Measurements from ENCODE around the gene RAD51B.

Gene RAD51B

GRCh38 chr14:68464711-68465110 is 645.1 kb downstream of the RAD51B start:
- no peak for DNase-seq (ENCODE audit: low read depth in 1 of 2, low spot score in 1 of 2)
- no peak overlapping the region for H3K27ac ChIP-seq (replicated peaks)
- no peaks in the 10 kb centered on the region for H3K27me3 ChIP-seq (ENCODE audit: insufficient read depth, poor library complexity, severe bottlenecking)
- TF ChIP-seq POLR2AphosphoS5 (IDR thresholded peaks at IDR 0.05; ENCODE audit: low read depth) (no peak), CTCF (IDR thresholded peaks at IDR 0.05; ENCODE audit: insufficient read depth, low read length) (no peak), SPI1 (IDR thresholded peaks at IDR 0.05; ENCODE audit: borderline replicate concordance, low read depth) (no peak), GABPA (IDR thresholded peaks at IDR 0.05; ENCODE audit: low read depth) (no peak), REST (IDR thresholded peaks at IDR 0.05; ENCODE audit: insufficient replicate concordance, low read depth) (no peak)
- no peak overlapping the region for H3K4me3 ChIP-seq (replicated peaks; ENCODE audit: insufficient read depth, low read length)

GRCh38 chr14:68466491-68466977 is 647.0 kb downstream of the RAD51B start:
- DNase-seq (ENCODE audit: low read depth in 1 of 2, low spot score in 1 of 2) = no peak
- H3K4me3 ChIP-seq (replicated peaks; ENCODE audit: insufficient read depth, low read length) = no peak overlapping the region
- no peak for TF ChIP-seq SPI1 (IDR thresholded peaks at IDR 0.05; ENCODE audit: borderline replicate concordance, low read depth)
- TF ChIP-seq POLR2AphosphoS5 (IDR thresholded peaks at IDR 0.05; ENCODE audit: low read depth) = no peak
- no peak for TF ChIP-seq CTCF (IDR thresholded peaks at IDR 0.05; ENCODE audit: insufficient read depth, low read length)
- TF ChIP-seq REST (IDR thresholded peaks at IDR 0.05; ENCODE audit: insufficient replicate concordance, low read depth) = no peak
- no peak for TF ChIP-seq GABPA (IDR thresholded peaks at IDR 0.05; ENCODE audit: low read depth)
- H3K27me3 ChIP-seq (ENCODE audit: insufficient read depth, poor library complexity, severe bottlenecking) = no peaks in the 10 kb centered on the region
- no peak overlapping the region for H3K27ac ChIP-seq (replicated peaks)

- Histone ChIP-seq H3K4me3 (replicated peaks; ENCODE audit: insufficient read depth, low read length) (no peak overlapping the region), H3K27me3 (ENCODE audit: insufficient read depth, poor library complexity, severe bottlenecking) (no peaks in the 10 kb centered on the region), H3K27ac (replicated peaks) (no peak overlapping the region)
- no peak for TF ChIP-seq POLR2AphosphoS5 (IDR thresholded peaks at IDR 0.05; ENCODE audit: low read depth)
- no peak for DNase-seq (ENCODE audit: low read depth in 1 of 2, low spot score in 1 of 2)
These were observed 647.8 kb downstream of the RAD51B start for GRCh38 chr14:68467425-68467824.

GRCh38 chr14:68468437-68469207 is 649.0 kb downstream of the RAD51B start:
- TF ChIP-seq GABPA (IDR thresholded peaks at IDR 0.05; ENCODE audit: low read depth) (no peak), REST (IDR thresholded peaks at IDR 0.05; ENCODE audit: insufficient replicate concordance, low read depth) (no peak), SPI1 (IDR thresholded peaks at IDR 0.05; ENCODE audit: borderline replicate concordance, low read depth) (no peak), CTCF (IDR thresholded peaks at IDR 0.05; ENCODE audit: insufficient read depth, low read length) (no peak), POLR2AphosphoS5 (IDR thresholded peaks at IDR 0.05; ENCODE audit: low read depth) (no peak)

More at GRCh38 chr14:68468437-68469207, 649.0 kb downstream of the RAD51B start:
- Histone ChIP-seq H3K27me3 (ENCODE audit: insufficient read depth, poor library complexity, severe bottlenecking) (no peaks in the 10 kb centered on the region), H3K4me3 (replicated peaks; ENCODE audit: insufficient read depth, low read length) (no peak overlapping the region), H3K27ac (replicated peaks) (no peak overlapping the region)
- DNase-seq (ENCODE audit: low read depth in 1 of 2, low spot score in 1 of 2) = no peak

Data from HL-60 (cell line).